Measurements from ENCODE around the gene DNAH6. TPM values are rescaled to one million over a fixed set of nuclear protein-coding genes. Genes with fewer than 3 reads are reported as not detected.

The DNAH6 gene
- total RNA-seq, 1 experiment from 2014 or later = 1.6 TPM

GRCh38 chr2:84482603-84483002 is 33.7 kb upstream of the DNAH6 start:
- Histone ChIP-seq H3K4me3 (replicated peaks in 1 of 2; ENCODE audit: low read depth in 1 of 2, low read length in 2 of 2) (no peak overlapping the region), H3K9ac (ENCODE audit: low read length) (no peak overlapping the region), H3K9me2 (ENCODE audit: insufficient read depth) (no peaks in the 10 kb centered on the region), H3K27ac (ENCODE audit: low read depth, low read length) (no peak overlapping the region), H3K9me3 (ENCODE audit: control insufficient read depth in 1 of 2, insufficient read depth in 1 of 2, low read depth in 1 of 2, low read length in 2 of 2) (peaks cover 1 to 5% of the 10 kb centered on the region in 2 experiments; a peak in 2 of 4 replicates), H2AFZ (ENCODE audit: low read depth, low read length, poor library complexity, severe bottlenecking) (no peak overlapping the region), H3K79me2 (ENCODE audit: insufficient read depth, low read length) (no peaks in the 10 kb centered on the region), H4K20me1 (ENCODE audit: insufficient read depth) (no peaks in the 10 kb centered on the region), H3K4me1 (ENCODE audit: control insufficient read depth in 1 of 2, insufficient read depth in 2 of 2, low read length in 2 of 2) (no peaks in the 10 kb centered on the region; a peak in 1 of 4 replicates), H3K4me2 (ENCODE audit: low read length) (no peak overlapping the region), H3K27me3 (ENCODE audit: insufficient read depth, low read length) (no peaks in the 10 kb centered on the region), H3K36me3 (ENCODE audit: control insufficient read depth in 1 of 2, insufficient read depth in 2 of 2, low read length in 2 of 2) (no peaks in the 10 kb centered on the region)
- POLR2A ChIA-PET = no interaction called here
- ATAC-seq (no peak), DNase-seq (ENCODE audit: low read depth, low spot score) (no peak)
- BruUV-seq (replicated peaks) = no TSS peak
- CTCF ChIA-PET = no interaction called here
- intact Hi-C loops (cut with micrococcal nuclease) = no loop called here
- RAD21 ChIA-PET (ENCODE audit: low non-redundant PET in 1 of 2, low total read pairs in 2 of 2, uncharacterized antibody in 2 of 2, unreplicated experiment in 2 of 2) = no interaction called here
- no peak for TF ChIP-seq SIN3A (IDR thresholded peaks at IDR 0.05; ENCODE audit: low read depth)

- Histone ChIP-seq H4K20me1 (ENCODE audit: insufficient read depth) (no peaks in the 10 kb centered on the region), H3K27me3 (ENCODE audit: insufficient read depth, low read length) (no peaks in the 10 kb centered on the region), H3K79me2 (ENCODE audit: insufficient read depth, low read length) (no peaks in the 10 kb centered on the region), H3K9me2 (ENCODE audit: insufficient read depth) (no peaks in the 10 kb centered on the region), H3K9me3 (ENCODE audit: control insufficient read depth in 1 of 2, insufficient read depth in 1 of 2, low read depth in 1 of 2, low read length in 2 of 2) (no peaks in the 10 kb centered on the region; a peak in 1 of 4 replicates), H3K4me2 (ENCODE audit: low read length) (no peak overlapping the region), H3K36me3 (ENCODE audit: control insufficient read depth in 1 of 2, insufficient read depth in 2 of 2, low read length in 2 of 2) (no peaks in the 10 kb centered on the region), H3K27ac (ENCODE audit: low read depth, low read length) (no peak overlapping the region), H3K9ac (ENCODE audit: low read length) (no peak overlapping the region), H2AFZ (ENCODE audit: low read depth, low read length, poor library complexity, severe bottlenecking) (no peak overlapping the region), H3K4me3 (replicated peaks in 1 of 2; ENCODE audit: low read depth in 1 of 2, low read length in 2 of 2) (no peak overlapping the region), H3K4me1 (ENCODE audit: control insufficient read depth in 1 of 2, insufficient read depth in 2 of 2, low read length in 2 of 2) (no peaks in the 10 kb centered on the region; a peak in 1 of 4 replicates)
- CTCF ChIA-PET = no interaction called here
- no peak for DNase-seq (ENCODE audit: low read depth, low spot score)
- intact Hi-C loops (cut with micrococcal nuclease) = no loop called here
- RAD21 ChIA-PET (ENCODE audit: low non-redundant PET in 1 of 2, low total read pairs in 2 of 2, uncharacterized antibody in 2 of 2, unreplicated experiment in 2 of 2) = no interaction called here
- TF ChIP-seq YY1 (IDR thresholded peaks at IDR 0.05; ENCODE audit: extremely low read depth, insufficient replicate concordance, low read depth, low read length) = no peak
- POLR2A ChIA-PET = no interaction called here
- no peak for ATAC-seq
- no TSS peak for BruUV-seq (replicated peaks)
Measured at GRCh38 chr2:84483320-84483719, 33.0 kb upstream of the DNAH6 start.
